GM12892 (cell line): ENCODE results near the gene IRF2.
A peak's percentile ranks its signal among the peaks of the same experiment; 100 is the strongest.

Experiments used
- POLR2AphosphoS5 ChIP-seq: IDR thresholded peaks from 2 replicates; pipeline ENCODE4 v1.6.1; 2011; ENCODE audit warnings: low read depth, low read length, control low read depth
- TAF1 ChIP-seq: IDR thresholded peaks from 2 replicates; pipeline ENCODE4 v1.6.1; 2011; ENCODE audit warnings: low read depth, mild to moderate bottlenecking, control low read depth, low read length, borderline replicate concordance

DNA sequence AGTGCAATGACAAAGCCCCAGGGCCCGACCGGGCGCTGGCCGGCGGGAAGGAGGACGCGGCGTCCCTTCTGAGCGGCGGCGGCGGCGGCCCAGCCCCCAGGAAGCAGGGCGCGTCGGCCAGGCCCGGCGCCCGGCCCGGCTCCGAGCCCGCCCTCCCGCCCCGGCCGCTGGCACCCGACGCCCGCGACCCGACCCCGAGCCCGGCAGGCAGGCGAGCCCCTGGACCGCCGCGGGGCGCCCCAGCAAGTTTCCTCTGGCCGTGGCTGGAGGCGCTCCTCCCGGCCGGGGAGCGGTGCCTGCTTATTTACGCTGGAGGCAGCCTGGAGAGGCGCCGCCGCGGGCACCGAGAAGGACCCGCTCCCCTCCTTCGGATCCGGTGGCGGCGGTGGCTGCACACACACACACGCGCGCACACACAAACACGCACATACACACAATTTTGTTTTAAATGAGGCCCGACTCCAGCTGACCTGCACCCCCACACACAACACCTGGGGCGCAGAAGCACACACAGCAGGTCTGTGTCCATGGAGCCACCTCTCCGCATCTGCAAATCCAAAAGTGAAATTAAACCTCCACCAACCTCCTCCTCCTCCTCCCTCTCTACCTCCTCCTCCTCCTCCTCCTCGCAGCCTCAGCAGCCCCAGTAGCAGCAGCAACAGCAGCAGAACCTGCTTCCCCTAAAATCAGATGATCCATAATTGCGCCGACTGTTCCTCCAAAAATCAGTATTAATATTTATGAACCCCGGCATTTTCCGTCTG is 669 bp downstream of the IRF2 start:
- 0 out of 2 replicates have a peak, but pooled peaks have one; percentile 48 for TF ChIP-seq TAF1
- no peak; the same call in 1 of the 2 replicates for TF ChIP-seq POLR2AphosphoS5
